ENCODE measurements around the gene PLEKHA7. TPM values are rescaled to one million over a fixed set of nuclear protein-coding genes. Genes with fewer than 3 reads are reported as not detected.

Gene PLEKHA7
- polyA plus RNA-seq, 1 donor = 59.0 TPM

GRCh38 chr11:16805938-16806337 is 208.3 kb downstream of the PLEKHA7 start:
- no peak for DNase-seq
- Histone ChIP-seq H3K27me3 (ENCODE audit: control insufficient read depth, insufficient read depth, low read length) (no peaks in the 10 kb centered on the region), H3K36me3 (ENCODE audit: control insufficient read depth, insufficient read depth, low read length) (peaks cover 62% of the 10 kb centered on the region), H3K9me3 (ENCODE audit: control insufficient read depth, low read depth, low read length) (no peaks in the 10 kb centered on the region), H3K27ac (ENCODE audit: low read length) (no peak overlapping the region), H3K4me3 (ENCODE audit: low read length) (no peak overlapping the region), H3K4me1 (ENCODE audit: control insufficient read depth, insufficient read depth, low read length) (peaks cover 4% of the 10 kb centered on the region)
- WGBS (ENCODE audit: insufficient coverage, low lambda C conversion rate) = no CpG with 5 or more reads among the region's 8 CpGs

- no peak overlapping the region for H3K27ac ChIP-seq (ENCODE audit: low read length)
- peaks cover 4% of the 10 kb centered on the region for H3K4me1 ChIP-seq (ENCODE audit: control insufficient read depth, insufficient read depth, low read length)
- no CpG with 5 or more reads among the region's 7 CpGs for WGBS (ENCODE audit: insufficient coverage, low lambda C conversion rate)
- DNase-seq = peak; percentile 21 to 35
- peaks cover 60% of the 10 kb centered on the region for H3K36me3 ChIP-seq (ENCODE audit: control insufficient read depth, insufficient read depth, low read length)
- H3K27me3 ChIP-seq (ENCODE audit: control insufficient read depth, insufficient read depth, low read length) = no peaks in the 10 kb centered on the region
- H3K9me3 ChIP-seq (ENCODE audit: control insufficient read depth, low read depth, low read length) = no peaks in the 10 kb centered on the region
- H3K4me3 ChIP-seq (ENCODE audit: low read length) = no peak overlapping the region
Measured at GRCh38 chr11:16804104-16804947, 209.9 kb downstream of the PLEKHA7 start.

GRCh38 chr11:16801288-16801980 is 212.8 kb downstream of the PLEKHA7 start:
- Histone ChIP-seq H3K9me3 (ENCODE audit: control insufficient read depth, low read depth, low read length) (no peaks in the 10 kb centered on the region), H3K27ac (ENCODE audit: low read length) (no peak overlapping the region), H3K36me3 (ENCODE audit: control insufficient read depth, insufficient read depth, low read length) (peaks cover 53% of the 10 kb centered on the region), H3K4me3 (ENCODE audit: low read length) (no peak overlapping the region), H3K27me3 (ENCODE audit: control insufficient read depth, insufficient read depth, low read length) (no peaks in the 10 kb centered on the region), H3K4me1 (ENCODE audit: control insufficient read depth, insufficient read depth, low read length) (peaks cover 4% of the 10 kb centered on the region)
- no peak for DNase-seq
- WGBS (ENCODE audit: insufficient coverage, low lambda C conversion rate) = 100% methylated on average over 1 of the region's 10 CpGs

- Histone ChIP-seq H3K9me3 (ENCODE audit: control insufficient read depth, low read depth, low read length) (no peaks in the 10 kb centered on the region), H3K27me3 (ENCODE audit: control insufficient read depth, insufficient read depth, low read length) (no peaks in the 10 kb centered on the region), H3K36me3 (ENCODE audit: control insufficient read depth, insufficient read depth, low read length) (peaks cover 48% of the 10 kb centered on the region), H3K4me3 (ENCODE audit: low read length) (no peak overlapping the region), H3K4me1 (ENCODE audit: control insufficient read depth, insufficient read depth, low read length) (peaks cover 4% of the 10 kb centered on the region), H3K27ac (ENCODE audit: low read length) (no peak overlapping the region)
- DNase-seq = no peak
Measured at GRCh38 chr11:16800382-16800781, 213.8 kb downstream of the PLEKHA7 start.

- peaks cover 52% of the 10 kb centered on the region for H3K36me3 ChIP-seq (ENCODE audit: control insufficient read depth, insufficient read depth, low read length)
- no peak for DNase-seq
- no peaks in the 10 kb centered on the region for H3K9me3 ChIP-seq (ENCODE audit: control insufficient read depth, low read depth, low read length)
- H3K27ac ChIP-seq (ENCODE audit: low read length) = no peak overlapping the region
- no peaks in the 10 kb centered on the region for H3K27me3 ChIP-seq (ENCODE audit: control insufficient read depth, insufficient read depth, low read length)
- H3K4me1 ChIP-seq (ENCODE audit: control insufficient read depth, insufficient read depth, low read length) = peaks cover 3% of the 10 kb centered on the region
- H3K4me3 ChIP-seq (ENCODE audit: low read length) = no peak overlapping the region
Measured at GRCh38 chr11:16799890-16800289, 214.3 kb downstream of the PLEKHA7 start.

- no peak for DNase-seq
- H3K4me1 ChIP-seq (ENCODE audit: control insufficient read depth, insufficient read depth, low read length) = no peaks in the 10 kb centered on the region
- WGBS (ENCODE audit: insufficient coverage, low lambda C conversion rate) = 100% methylated on average over 1 of the region's 1 CpG
- H3K27ac ChIP-seq (ENCODE audit: low read length) = no peak overlapping the region
- no peak overlapping the region for H3K4me3 ChIP-seq (ENCODE audit: low read length)
- peaks cover 58% of the 10 kb centered on the region for H3K36me3 ChIP-seq (ENCODE audit: control insufficient read depth, insufficient read depth, low read length)
- H3K27me3 ChIP-seq (ENCODE audit: control insufficient read depth, insufficient read depth, low read length) = no peaks in the 10 kb centered on the region
- H3K9me3 ChIP-seq (ENCODE audit: control insufficient read depth, low read depth, low read length) = no peaks in the 10 kb centered on the region
Measured at GRCh38 chr11:16799221-16799620, 215.0 kb downstream of the PLEKHA7 start.

GRCh38 chr11:16797776-16798175 is 216.4 kb downstream of the PLEKHA7 start:
- Histone ChIP-seq H3K4me1 (ENCODE audit: control insufficient read depth, insufficient read depth, low read length) (no peaks in the 10 kb centered on the region), H3K36me3 (ENCODE audit: control insufficient read depth, insufficient read depth, low read length) (peaks cover 68% of the 10 kb centered on the region), H3K27me3 (ENCODE audit: control insufficient read depth, insufficient read depth, low read length) (no peaks in the 10 kb centered on the region), H3K4me3 (ENCODE audit: low read length) (no peak overlapping the region), H3K27ac (ENCODE audit: low read length) (no peak overlapping the region), H3K9me3 (ENCODE audit: control insufficient read depth, low read depth, low read length) (no peaks in the 10 kb centered on the region)
- WGBS (ENCODE audit: insufficient coverage, low lambda C conversion rate) = no CpG with 5 or more reads among the region's 3 CpGs
- DNase-seq = no peak

GRCh38 chr11:16796311-16796710 is 217.9 kb downstream of the PLEKHA7 start:
- WGBS (ENCODE audit: insufficient coverage, low lambda C conversion rate) = 67% methylated on average over 1 of the region's 4 CpGs
- Histone ChIP-seq H3K27me3 (ENCODE audit: control insufficient read depth, insufficient read depth, low read length) (no peaks in the 10 kb centered on the region), H3K27ac (ENCODE audit: low read length) (no peak overlapping the region), H3K9me3 (ENCODE audit: control insufficient read depth, low read depth, low read length) (no peaks in the 10 kb centered on the region), H3K4me1 (ENCODE audit: control insufficient read depth, insufficient read depth, low read length) (peaks cover under 1% of the 10 kb centered on the region), H3K36me3 (ENCODE audit: control insufficient read depth, insufficient read depth, low read length) (peaks cover 60% of the 10 kb centered on the region), H3K4me3 (ENCODE audit: low read length) (no peak overlapping the region)
- DNase-seq = no peak

GRCh38 chr11:16795146-16795545 is 219.1 kb downstream of the PLEKHA7 start:
- Histone ChIP-seq H3K9me3 (ENCODE audit: control insufficient read depth, low read depth, low read length) (no peaks in the 10 kb centered on the region), H3K4me1 (ENCODE audit: control insufficient read depth, insufficient read depth, low read length) (peaks cover 6% of the 10 kb centered on the region), H3K36me3 (ENCODE audit: control insufficient read depth, insufficient read depth, low read length) (peaks cover 60% of the 10 kb centered on the region), H3K27me3 (ENCODE audit: control insufficient read depth, insufficient read depth, low read length) (no peaks in the 10 kb centered on the region), H3K27ac (ENCODE audit: low read length) (no peak overlapping the region), H3K4me3 (ENCODE audit: low read length) (no peak overlapping the region)
- no peak for DNase-seq
- WGBS (ENCODE audit: insufficient coverage, low lambda C conversion rate) = no CpG with 5 or more reads among the region's 8 CpGs

GRCh38 chr11:16794047-16794818 is 220.0 kb downstream of the PLEKHA7 start:
- no peak overlapping the region for H3K4me3 ChIP-seq (ENCODE audit: low read length)
- H3K4me1 ChIP-seq (ENCODE audit: control insufficient read depth, insufficient read depth, low read length) = peaks cover 6% of the 10 kb centered on the region
- no peak overlapping the region for H3K27ac ChIP-seq (ENCODE audit: low read length)
- 100% methylated on average over 1 of the region's 17 CpGs for WGBS (ENCODE audit: insufficient coverage, low lambda C conversion rate)
- peaks cover 59% of the 10 kb centered on the region for H3K36me3 ChIP-seq (ENCODE audit: control insufficient read depth, insufficient read depth, low read length)
- DNase-seq = no peak
- no peaks in the 10 kb centered on the region for H3K9me3 ChIP-seq (ENCODE audit: control insufficient read depth, low read depth, low read length)
- H3K27me3 ChIP-seq (ENCODE audit: control insufficient read depth, insufficient read depth, low read length) = no peaks in the 10 kb centered on the region

All from large intestine (tissue), 3 donors.